WERI-Rb-1 (cell line): Measurements from ENCODE around the gene CDO1.

Experiments
- DNase-seq: peaks from one replicate; pipeline ENCODE4 v3.0.0-alpha.2; 2020
- H3K27ac ChIP-seq: fragments of 250-450 bp; sonication (Bioruptor Pico); 2 replicates; pipeline ENCODE4 v1.5.1; 2020; ENCODE audit warnings: mild to moderate bottlenecking, moderate library complexity
- H3K27me3 ChIP-seq: fragments of 250-450 bp; sonication (Bioruptor Pico); 2 replicates; pipeline ENCODE4 v1.5.1; 2021; ENCODE audit warnings: mild to moderate bottlenecking, low read depth, moderate library complexity; ENCODE audit not compliant: insufficient read depth, severe bottlenecking
- H3K36me3 ChIP-seq: fragments of 250-450 bp; sonication (Bioruptor Pico); 2 replicates; pipeline ENCODE4 v1.5.1; 2020; ENCODE audit warnings: mild to moderate bottlenecking, moderate library complexity
- H3K4me3 ChIP-seq: 2 replicates; pipeline ENCODE4 v1.5.1; 2011; ENCODE audit warnings: low read depth, mild to moderate bottlenecking, control low read depth, low read length
- H3K9me3 ChIP-seq: fragments of 250-450 bp; sonication (Bioruptor Pico); 2 replicates; pipeline ENCODE4 v1.5.1; 2021; ENCODE audit warnings: mild to moderate bottlenecking, moderate library complexity; ENCODE audit not compliant: severe bottlenecking
- CTCF ChIP-seq: IDR thresholded peaks from 2 replicates; pipeline ENCODE4 v1.5.1; 2011; ENCODE audit warnings: low read depth, mild to moderate bottlenecking, control low read depth, inconsistent platforms, low read length

The CDO1 gene

GRCh38 chr5:115816226-115817081, at the start of gene CDO1:
TSS of gene CDO1 (minus strand) at chr5:115816659. CDS start at chr5:115816397, 262 bp downstream.
- DNase-seq, result peak; percentile 73
- Histone ChIP-seq H3K9me3 (no peaks in the 10 kb centered on the region), H3K27ac (peak within 1 kb of the TSS; percentile 86), H3K36me3 (no peaks in the 10 kb centered on the region), H3K4me3 (peak within 1 kb of the TSS; percentile 88), H3K27me3 (no peaks in the 10 kb centered on the region)
- no peak for TF ChIP-seq CTCF

- Histone ChIP-seq H3K36me3 (no peaks in the 10 kb centered on the region), H3K9me3 (no peaks in the 10 kb centered on the region), H3K27me3 (no peaks in the 10 kb centered on the region), H3K4me3 (no peak overlapping the region), H3K27ac (no peak overlapping the region)
- DNase-seq, result no peak
- TF ChIP-seq CTCF, result no peak
Observed at GRCh38 chr5:115859378-115859777, 42.9 kb upstream of the CDO1 start.

GRCh38 chr5:115858396-115858795, 41.9 kb upstream of the CDO1 start:
- H3K36me3 ChIP-seq, result no peaks in the 10 kb centered on the region
- DNase-seq, result no peak
- no peaks in the 10 kb centered on the region for H3K27me3 ChIP-seq
- no peak overlapping the region for H3K27ac ChIP-seq
- H3K4me3 ChIP-seq, result no peak overlapping the region
- no peaks in the 10 kb centered on the region for H3K9me3 ChIP-seq
- no peak for TF ChIP-seq CTCF

- Histone ChIP-seq H3K27me3 (no peaks in the 10 kb centered on the region), H3K27ac (no peak overlapping the region), H3K9me3 (no peaks in the 10 kb centered on the region), H3K36me3 (no peaks in the 10 kb centered on the region), H3K4me3 (no peak overlapping the region)
- TF ChIP-seq CTCF, result no peak
- no peak for DNase-seq
Observed at GRCh38 chr5:115857626-115858349, 41.3 kb upstream of the CDO1 start.

- no peaks in the 10 kb centered on the region for H3K27me3 ChIP-seq
- TF ChIP-seq CTCF, result no peak
- H3K36me3 ChIP-seq, result no peaks in the 10 kb centered on the region
- H3K9me3 ChIP-seq, result no peaks in the 10 kb centered on the region
- no peak overlapping the region for H3K4me3 ChIP-seq
- H3K27ac ChIP-seq, result no peak overlapping the region
- no peak for DNase-seq
Observed at GRCh38 chr5:115857057-115857479, 40.6 kb upstream of the CDO1 start.
